IMR-90 (cell line): ENCODE results near the gene SRCIN1. TPM values are rescaled to one million over a fixed set of nuclear protein-coding genes. Genes with fewer than 3 reads are reported as not detected.

Source experiments
- ATAC-seq: fragments of 200-7000 bp; cut with Tn5 transposase; 2 replicates; pipeline ENCODE4 v1.9.1; 2020; ENCODE audit warnings: low read depth, mild to moderate bottlenecking, moderate library complexity
- BruUV-seq: library from RNA; stranded (reverse); fragments of 400-500 nt; replicated peaks from 2 replicates; lab custom pipeline; 2021; lab: Mats Ljungman, UMichigan
- CTCF ChIA-PET: fragments of 300-600 bp; formaldehyde crosslinking; extraction: SDS; loops from one replicate; lab custom pipeline; 2021; ENCODE audit warnings: antibody characterized with exemption; lab: Yijun Ruan, JAX
- POLR2A ChIA-PET: fragments of 300-600 bp; sonication (Branson Sonifier 250); formaldehyde crosslinking; loops from one replicate; lab custom pipeline; 2022; ENCODE audit warnings: antibody characterized with exemption; ENCODE audit not compliant: unreplicated experiment; lab: Charles Lee
- DNase-seq: peaks from one replicate; pipeline ENCODE4 v3.0.0; 2013
- H2AFZ ChIP-seq: replicated peaks from 2 replicates; pipeline ENCODE3; 2013; ENCODE audit warnings: low read length, mild to moderate bottlenecking; ENCODE audit not compliant: poor library complexity
- H2AK5ac ChIP-seq: 2 replicates; pipeline ENCODE4 v1.6.1; 2013; ENCODE audit warnings: low read depth, low read length, inconsistent platforms
- H2AK9ac ChIP-seq: replicated peaks from 2 replicates; pipeline ENCODE3; 2013; ENCODE audit warnings: mild to moderate bottlenecking, low read depth, low read length, moderate library complexity; ENCODE audit not compliant: poor library complexity
- H2BK120ac ChIP-seq: 2 replicates; pipeline ENCODE4 v1.6.1; 2013; ENCODE audit warnings: low read depth, low read length, inconsistent platforms
- H2BK15ac ChIP-seq: 3 replicates; pipeline ENCODE4 v1.6.1; 2013; ENCODE audit warnings: low read depth, low read length, inconsistent platforms
- H2BK20ac ChIP-seq: 2 replicates; pipeline ENCODE4 v1.6.1; 2013; ENCODE audit warnings: low read depth, mild to moderate bottlenecking, inconsistent platforms, low read length, moderate library complexity
- H2BK5ac ChIP-seq: 2 replicates; pipeline ENCODE4 v1.6.1; 2013; ENCODE audit warnings: mild to moderate bottlenecking, low read depth, low read length, inconsistent platforms; ENCODE audit not compliant: poor library complexity, severe bottlenecking
- H3K14ac ChIP-seq: replicated peaks from 2 replicates; pipeline ENCODE4 v1.6.1; 2013; ENCODE audit warnings: low read depth, low read length, inconsistent platforms
- H3K18ac ChIP-seq: 2 replicates; pipeline ENCODE4 v1.6.1; 2013; ENCODE audit warnings: low read depth, low read length, control low read depth
- H3K23ac ChIP-seq: 2 replicates; pipeline ENCODE4 v1.6.1; 2013; ENCODE audit warnings: low read depth, low read length, inconsistent platforms
- H3K27ac ChIP-seq: 2 replicates; pipeline ENCODE4 v1.5.1; 2013; ENCODE audit warnings: mild to moderate bottlenecking, control low read depth, low read length; ENCODE audit not compliant: insufficient read depth
- H3K27me3 ChIP-seq: 2 replicates; pipeline ENCODE4 v1.6.1; 2013; ENCODE audit warnings: low read length; ENCODE audit not compliant: control insufficient read depth, insufficient read depth
- H3K36me3 ChIP-seq: 2 replicates; pipeline ENCODE4 v1.6.1; 2013; ENCODE audit warnings: low read length, mixed read lengths; ENCODE audit not compliant: control insufficient read depth, insufficient read depth
- H3K4ac ChIP-seq: 2 replicates; pipeline ENCODE4 v1.6.1; 2013; ENCODE audit warnings: low read depth, low read length, inconsistent platforms
- H3K4me1 ChIP-seq: 2 replicates; pipeline ENCODE4 v1.6.1; 2013; ENCODE audit warnings: low read length, mixed read lengths; ENCODE audit not compliant: control insufficient read depth, insufficient read depth
- H3K4me2 ChIP-seq: 2 replicates; pipeline ENCODE4 v1.6.1; 2013; ENCODE audit warnings: low read depth, mild to moderate bottlenecking, control low read depth, low read length, moderate library complexity
- H3K4me3 ChIP-seq: 2 replicates; pipeline ENCODE4 v1.5.1; 2013; ENCODE audit warnings: low read depth, mild to moderate bottlenecking, control low read depth, low read length, moderate library complexity; ENCODE audit not compliant: insufficient read depth
- H3K56ac ChIP-seq: 2 replicates; pipeline ENCODE4 v1.6.1; 2013; ENCODE audit warnings: low read length, inconsistent platforms; ENCODE audit not compliant: insufficient read depth; ENCODE audit errors: extremely low read depth
- H3K79me1 ChIP-seq, 2 experiments: 2 replicates each; pipeline ENCODE4 v1.6.1; 2013; ENCODE audit warnings: low read length in 2 of 2, inconsistent platforms in 1 of 2, low read depth in 1 of 2
- H3K9ac ChIP-seq: 2 replicates; pipeline ENCODE4 v1.6.1; 2013; ENCODE audit warnings: low read depth, low read length, control low read depth
- H3K9me1 ChIP-seq: 2 replicates; pipeline ENCODE4 v1.6.1; 2013; ENCODE audit warnings: low read length, inconsistent platforms; ENCODE audit not compliant: insufficient read depth
- H3K9me3 ChIP-seq: 2 replicates; pipeline ENCODE4 v1.6.1; 2013; ENCODE audit warnings: low read length; ENCODE audit not compliant: control insufficient read depth, insufficient read depth
- H4K20me1 ChIP-seq: 2 replicates; pipeline ENCODE4 v1.6.1; 2013; ENCODE audit warnings: low read length, inconsistent platforms; ENCODE audit not compliant: insufficient read depth
- H4K5ac ChIP-seq: 2 replicates; pipeline ENCODE4 v1.6.1; 2013; ENCODE audit warnings: mild to moderate bottlenecking, low read depth, low read length, control low read depth
- H4K8ac ChIP-seq, 2 experiments: 2 replicates each; pipeline ENCODE4 v1.6.1; 2013; ENCODE audit warnings: low read depth in 2 of 2, low read length in 2 of 2, control low read depth in 1 of 2, inconsistent platforms in 1 of 2
- H4K91ac ChIP-seq: 2 replicates; pipeline ENCODE4 v1.6.1; 2013; ENCODE audit warnings: low read depth, low read length, inconsistent platforms; ENCODE audit not compliant: insufficient read depth
- BHLHE40 ChIP-seq: fragments of 150-350 bp; IDR thresholded peaks from 2 replicates; pipeline ENCODE4 v1.6.1; 2016; ENCODE audit warnings: mild to moderate bottlenecking, low read depth, low read length
- CEBPB ChIP-seq: IDR thresholded peaks from 2 replicates; pipeline ENCODE4 v1.6.1; 2012; ENCODE audit warnings: low read depth, low read length, improper control_type of control experiment
- CHD1 ChIP-seq: IDR thresholded peaks from 2 replicates; pipeline ENCODE4 v1.6.1; 2012; ENCODE audit warnings: low read depth, low read length, improper control_type of control experiment
- CTCF ChIP-seq: conservative IDR thresholded peaks from 2 replicates; pipeline ENCODE4 v1.5.1; 2012; ENCODE audit warnings: mild to moderate bottlenecking, low read depth, low read length, improper control_type of control experiment
- ELK1 ChIP-seq: fragments of 150-350 bp; IDR thresholded peaks from 2 replicates; pipeline ENCODE4 v1.6.1; 2016; ENCODE audit warnings: low read depth, mild to moderate bottlenecking, low read length, moderate library complexity, borderline replicate concordance
- FOS ChIP-seq: fragments of 150-350 bp; IDR thresholded peaks from 2 replicates; pipeline ENCODE4 v1.6.1; 2016; ENCODE audit warnings: low read depth, low read length
- MAFK ChIP-seq: IDR thresholded peaks from 2 replicates; pipeline ENCODE4 v1.6.1; 2012; ENCODE audit warnings: low read depth, low read length, improper control_type of control experiment
- MAZ ChIP-seq: IDR thresholded peaks from 2 replicates; pipeline ENCODE4 v1.6.1; 2012; ENCODE audit warnings: low read depth, mild to moderate bottlenecking, low read length, improper control_type of control experiment, moderate library complexity, borderline replicate concordance
- MXI1 ChIP-seq: IDR thresholded peaks from 2 replicates; pipeline ENCODE4 v1.6.1; 2012; ENCODE audit warnings: low read depth, mild to moderate bottlenecking, low read length, moderate library complexity, borderline replicate concordance
- NFE2L2 ChIP-seq: fragments of 150-350 bp; IDR thresholded peaks from 2 replicates; pipeline ENCODE4 v1.6.1; 2016; ENCODE audit warnings: low read depth, mild to moderate bottlenecking, low read length
- POLR2A ChIP-seq: IDR thresholded peaks from 2 replicates; pipeline ENCODE4 v1.6.1; 2012; ENCODE audit warnings: mild to moderate bottlenecking, low read depth, low read length
- RAD21 ChIP-seq: IDR thresholded peaks from 2 replicates; pipeline ENCODE4 v1.6.1; 2012; ENCODE audit warnings: low read length, improper control_type of control experiment
- RCOR1 ChIP-seq: IDR thresholded peaks from 2 replicates; pipeline ENCODE4 v1.6.1; 2012; ENCODE audit warnings: mild to moderate bottlenecking, low read length, improper control_type of control experiment; ENCODE audit not compliant: insufficient replicate concordance
- RFX5 ChIP-seq: IDR thresholded peaks from 2 replicates; pipeline ENCODE4 v1.8.0; 2012; ENCODE audit warnings: low read depth, mild to moderate bottlenecking, low read length, moderate library complexity
- SMC3 ChIP-seq: fragments of 150-350 bp; IDR thresholded peaks from 2 replicates; pipeline ENCODE4 v1.6.1; 2016; ENCODE audit warnings: low read depth, mild to moderate bottlenecking, antibody characterized with exemption, low read length, moderate library complexity
- USF2 ChIP-seq: fragments of 150-350 bp; IDR thresholded peaks from 2 replicates; pipeline ENCODE4 v1.6.1; 2017; ENCODE audit warnings: mild to moderate bottlenecking, antibody characterized with exemption, low read length, low read depth
- WGBS, 2 experiments: methylation state at CpG; one replicate each; pipeline versions ENCODE4 v1.1.5 to v1.1.7; 2013; ENCODE audit warnings: missing lambda C conversion rate in 2 of 2; ENCODE audit not compliant: insufficient read length in 1 of 2; ENCODE audit errors: extremely low coverage in 2 of 2; 5-methylcytosine and 5-hydroxymethylcytosine counted together
- dilution Hi-C: fragments of 300-500 bp; cut with HindIII; formaldehyde crosslinking; loops from one replicate; pipeline ENCODE4 v1.14.3; 2018; ENCODE audit warnings: low sequenced_read_pairs; ENCODE audit not compliant: unreplicated experiment
- in situ Hi-C: fragments of 300-500 bp; cut with MboI; formaldehyde crosslinking; loops from 3 replicates; pipeline ENCODE4 v1.14.3; 2019; ENCODE audit warnings: low sequenced_read_pairs, inconsistent platforms, mixed read lengths
- intact Hi-C: fragments of 100-400 bp; cut with micrococcal nuclease; formaldehyde crosslinking; loops from 2 replicates; pipeline ENCODE4 v1.10.0; 2022
- polyA plus RNA-seq, 3 experiments: library from polyadenylated mRNA; depleted of rRNA; stranded (reverse); fragments of >200 nt; gene quantifications; 2 replicates each; pipeline ENCODE4 v1.2.3, GENCODE V29; 2012; ENCODE audit warnings: low replicate concordance in 1 of 3
- total RNA-seq: library from RNA; depleted of rRNA; stranded (reverse); fragments of >200 nt; gene quantifications from 2 replicates; pipeline ENCODE4 v1.2.3, GENCODE V29; 2012

SRCIN1 gene
- total and polyA plus RNA-seq, 2 of the 4 experiments (the other 2 are of a cell fraction): not detected

- H3K4me3 ChIP-seq: no peak overlapping the region
- H3K9ac ChIP-seq: no peak overlapping the region
- H2BK120ac ChIP-seq: no peak overlapping the region
- H3K4ac ChIP-seq: no peak overlapping the region
- no TSS peak for BruUV-seq
- no peak overlapping the region for H2AK5ac ChIP-seq
- H4K20me1 ChIP-seq: no peaks in the 10 kb centered on the region
- no peaks in the 10 kb centered on the region for H3K36me3 ChIP-seq
- no peaks in the 10 kb centered on the region for H3K79me1 ChIP-seq
- dilution Hi-C loops (no loop called here), in situ Hi-C loops (no loop called here), intact Hi-C loops (no loop called here)
- no peak overlapping the region for H2AK9ac ChIP-seq
- DNase-seq (no peak), ATAC-seq (no peak)
- H3K9me3 ChIP-seq: no peaks in the 10 kb centered on the region
- H3K9me1 ChIP-seq: no peaks in the 10 kb centered on the region
- no peak overlapping the region for H4K5ac ChIP-seq
- H3K14ac ChIP-seq: no peak overlapping the region
- no peak overlapping the region for H3K27ac ChIP-seq
- no peak overlapping the region for H3K18ac ChIP-seq
- POLR2A ChIA-PET: no interaction called here
- TF ChIP-seq MAFK: no peak
- TF ChIP-seq USF2: no peak
- no peak for TF ChIP-seq CHD1
- TF ChIP-seq FOS: no peak
- TF ChIP-seq BHLHE40: no peak
- TF ChIP-seq MAZ: no peak
- no peak for TF ChIP-seq CEBPB
- TF ChIP-seq RCOR1: no peak
- no peak for TF ChIP-seq NFE2L2
- TF ChIP-seq RFX5: no peak
- TF ChIP-seq POLR2A: no peak
- TF ChIP-seq SMC3: no peak
- no peak for TF ChIP-seq RAD21
- TF ChIP-seq CTCF: no peak
- no peak for TF ChIP-seq MXI1
- TF ChIP-seq ELK1: no peak
- H4K91ac ChIP-seq: no peak overlapping the region
- H3K4me1 ChIP-seq: no peaks in the 10 kb centered on the region
- no peak overlapping the region for H2BK5ac ChIP-seq
- CTCF ChIA-PET: no interaction called here
- no peak overlapping the region for H3K23ac ChIP-seq
- WGBS, 2 experiments: 36% methylated on average over 4 of the region's 9 CpGs; no CpG with 5 or more reads in 1 of the 2 experiments
- H2BK20ac ChIP-seq: no peak overlapping the region
- no peak overlapping the region for H2AFZ ChIP-seq
- H2BK15ac ChIP-seq: no peak overlapping the region
- no peak overlapping the region for H3K56ac ChIP-seq
- H3K4me2 ChIP-seq: no peak overlapping the region
- H3K27me3 ChIP-seq: peaks cover 12% of the 10 kb centered on the region
- H4K8ac ChIP-seq: no peak overlapping the region
Measured at GRCh38 chr17:38636054-38636453, 30.3 kb upstream of the SRCIN1 start.
